Liver (tissue), 3 donors: Measurements from ENCODE around the gene TRIM16.
"Not testable (repeated sequence)": the region's sequence is repeated elsewhere in the genome, so short reads cannot be mapped to it uniquely, and the experiment has no call there.

Experiments used
- CTCF ChIP-seq: fragments of 150-350 bp; IDR thresholded peaks from 2 replicates; pipeline ENCODE4 v1.5.1; 2017; ENCODE audit warnings: improper control_type of control experiment, low read depth, low read length; ENCODE audit not compliant: missing input control
- GABPA ChIP-seq, 2 donors: IDR thresholded peaks in 1 of 2; conservative IDR thresholded peaks in 1 of 2; 2 replicates each; pipeline ENCODE4 v1.6.1; 2016; ENCODE audit warnings: antibody characterized with exemption in 2 of 2, mild to moderate bottlenecking in 1 of 2, moderate library complexity in 1 of 2
- MAX ChIP-seq: IDR thresholded peaks from 2 replicates; pipeline ENCODE4 v1.6.1; 2016; ENCODE audit warnings: antibody characterized with exemption
- RAD21 ChIP-seq, 2 donors: IDR thresholded peaks; 2 replicates each; pipeline ENCODE4 v1.6.1; 2016; ENCODE audit warnings: antibody characterized with exemption in 2 of 2, mild to moderate bottlenecking in 2 of 2
- REST ChIP-seq: IDR thresholded peaks from 2 replicates; pipeline ENCODE4 v1.6.1; 2016; ENCODE audit warnings: antibody characterized with exemption, mild to moderate bottlenecking
- TAF1 ChIP-seq: conservative IDR thresholded peaks from 2 replicates; pipeline ENCODE4 v1.6.1; 2016; ENCODE audit warnings: antibody characterized with exemption, mild to moderate bottlenecking
- donor health status: healthy.
- donor health status: healthy.

- TF ChIP-seq MAX; CTCF; GABPA (IDR thresholded peaks at IDR 0.05 in 1 of 2, conservative IDR thresholded peaks at IDR 0.05 in 1 of 2); TAF1; RAD21 (IDR thresholded peaks at IDR 0.05); REST: not testable (repeated sequence)
Measured at GRCh38 chr17:15730535-15730934, 46.4 kb upstream of the TRIM16 start.
